Esophagus squamous epithelium (tissue), 5 donors: ENCODE results near the gene CASP7. TPM values are rescaled to one million over a fixed set of nuclear protein-coding genes. Genes with fewer than 3 reads are reported as not detected.

Source experiments
- DNase-seq: peaks from one replicate; lab custom pipeline; 2025; lab: John Stamatoyannopoulos, UW
- H3K27ac ChIP-seq, 4 donors: fragments of 200-600 bp; sonication (generic); one replicate each; pipeline ENCODE4 v1.5.1; 2016 to 2019; ENCODE audit warnings: mild to moderate bottlenecking in 1 of 4
- H3K27me3 ChIP-seq, 4 donors: fragments of 200-600 bp; sonication (generic); 1 replicate in 3 of 4; 2 replicates in 1 of 4; pipeline versions ENCODE4 v1.5.1 to v1.6.0; 2017 to 2021; ENCODE audit warnings: antibody characterized with exemption in 1 of 4
- H3K36me3 ChIP-seq, 3 donors: fragments of 200-600 bp; sonication (generic); one replicate each; pipeline ENCODE4 v1.5.1; 2016 to 2019
- H3K4me1 ChIP-seq, 3 donors: fragments of 200-600 bp; sonication (generic); one replicate each; pipeline ENCODE4 v1.5.1; 2017 to 2019
- H3K4me3 ChIP-seq, 4 donors: fragments of 200-600 bp; sonication (generic); 1 replicate in 3 of 4; 2 replicates in 1 of 4; pipeline ENCODE4 v1.5.1; 2016 to 2019; ENCODE audit warnings: mild to moderate bottlenecking in 2 of 4, moderate library complexity in 1 of 4
- H3K9me3 ChIP-seq, 3 donors: fragments of 200-600 bp; sonication (generic); one replicate each; pipeline ENCODE4 v1.5.1; 2016 to 2019
- CTCF ChIP-seq, 6 experiments: fragments of 450-650 bp in 4 of 6; fragments of 200-600 bp in 2 of 6; sonication (generic) in 2 of 6; IDR thresholded peaks; one replicate each; pipeline ENCODE4 v1.5.1; 2016 to 2019; ENCODE audit warnings: antibody characterized with exemption in 6 of 6, mild to moderate bottlenecking in 4 of 6, moderate library complexity in 4 of 6
- POLR2A ChIP-seq, 4 donors: fragments of 450-650 bp; IDR thresholded peaks; one replicate each; pipeline ENCODE4 v1.6.1; 2017; ENCODE audit warnings: antibody characterized with exemption in 4 of 4, mild to moderate bottlenecking in 4 of 4, moderate library complexity in 3 of 4
- WGBS, 2 donors: methylation state at CpG; one replicate each; pipeline ENCODE4 v1.1.5; 2018; 5-methylcytosine and 5-hydroxymethylcytosine counted together
- intact Hi-C: fragments of 100-400 bp; cut with DNase I; formaldehyde crosslinking; loops from one replicate; pipeline ENCODE4 v1.15.0; 2022
- total RNA-seq, 4 donors: library from RNA; depleted of rRNA; stranded (reverse); fragments of >200 nt; gene quantifications; one replicate each; pipeline ENCODE4 v1.1.0, GENCODE V29; 2016
- donor health status: DM: yes; HTN: yes; CAD: no.

CASP7 gene
- total RNA-seq, 4 donors from 2014 or later, result 12.9 to 24.2 (median 18.8) TPM

GRCh38 chr10:113753020-113753692 is 73.4 kb downstream of the CASP7 start:
- 28 to 47% methylated on average over 9 of the region's 9 CpGs for WGBS, 2 donors
- intact Hi-C loops, result no loop called here
- TF ChIP-seq CTCF (IDR thresholded peaks at IDR 0.05) (no peak), POLR2A (IDR thresholded peaks at IDR 0.05) (no peak)
- Histone ChIP-seq H3K4me3 (no peak overlapping the region), H3K36me3 (no peaks in the 10 kb centered on the region), H3K27me3 (no peaks in the 10 kb centered on the region), H3K27ac (no peak overlapping the region), H3K4me1 (no peaks in the 10 kb centered on the region), H3K9me3 (no peaks in the 10 kb centered on the region)
- no peak for DNase-seq

- Histone ChIP-seq H3K4me3 (no peak overlapping the region), H3K36me3 (no peaks in the 10 kb centered on the region), H3K4me1 (no peaks in the 10 kb centered on the region), H3K9me3 (no peaks in the 10 kb centered on the region), H3K27ac (no peak overlapping the region), H3K27me3 (no peaks in the 10 kb centered on the region)
- intact Hi-C loops, result no loop called here
- TF ChIP-seq POLR2A (IDR thresholded peaks at IDR 0.05) (no peak), CTCF (IDR thresholded peaks at IDR 0.05) (no peak)
- DNase-seq, result no peak
- 62 to 100% methylated on average over 1 of the region's 3 CpGs for WGBS, 2 donors
Observed at GRCh38 chr10:113754125-113754524, 74.4 kb downstream of the CASP7 start.

GRCh38 chr10:113754768-113755167 is 75.1 kb downstream of the CASP7 start:
- Histone ChIP-seq H3K36me3 (no peaks in the 10 kb centered on the region), H3K27me3 (no peaks in the 10 kb centered on the region), H3K27ac (no peak overlapping the region), H3K4me1 (no peaks in the 10 kb centered on the region), H3K4me3 (no peak overlapping the region), H3K9me3 (no peaks in the 10 kb centered on the region)
- intact Hi-C loops, result no loop called here
- no peak for TF ChIP-seq CTCF (IDR thresholded peaks at IDR 0.05)
- DNase-seq, result no peak
- 78 to 89% methylated on average over 5 to 9 of the region's 9 CpGs for WGBS, 2 donors

- WGBS, 2 donors, result 87 to 90% methylated on average over 10 to 12 of the region's 12 CpGs
Observed at GRCh38 chr10:113756940-113757543, 77.3 kb downstream of the CASP7 start.

More at GRCh38 chr10:113756940-113757543, 77.3 kb downstream of the CASP7 start:
- Histone ChIP-seq H3K4me1 (no peaks in the 10 kb centered on the region), H3K27me3 (no peaks in the 10 kb centered on the region), H3K4me3 (no peak overlapping the region), H3K9me3 (no peaks in the 10 kb centered on the region), H3K27ac (no peak overlapping the region), H3K36me3 (no peaks in the 10 kb centered on the region)
- DNase-seq, result no peak
- TF ChIP-seq CTCF (IDR thresholded peaks at IDR 0.05) (no peak), POLR2A (IDR thresholded peaks at IDR 0.05) (no peak)
- intact Hi-C loops, result no loop called here
